ENCODE results near the gene RFX1.

Gene RFX1

DNA sequence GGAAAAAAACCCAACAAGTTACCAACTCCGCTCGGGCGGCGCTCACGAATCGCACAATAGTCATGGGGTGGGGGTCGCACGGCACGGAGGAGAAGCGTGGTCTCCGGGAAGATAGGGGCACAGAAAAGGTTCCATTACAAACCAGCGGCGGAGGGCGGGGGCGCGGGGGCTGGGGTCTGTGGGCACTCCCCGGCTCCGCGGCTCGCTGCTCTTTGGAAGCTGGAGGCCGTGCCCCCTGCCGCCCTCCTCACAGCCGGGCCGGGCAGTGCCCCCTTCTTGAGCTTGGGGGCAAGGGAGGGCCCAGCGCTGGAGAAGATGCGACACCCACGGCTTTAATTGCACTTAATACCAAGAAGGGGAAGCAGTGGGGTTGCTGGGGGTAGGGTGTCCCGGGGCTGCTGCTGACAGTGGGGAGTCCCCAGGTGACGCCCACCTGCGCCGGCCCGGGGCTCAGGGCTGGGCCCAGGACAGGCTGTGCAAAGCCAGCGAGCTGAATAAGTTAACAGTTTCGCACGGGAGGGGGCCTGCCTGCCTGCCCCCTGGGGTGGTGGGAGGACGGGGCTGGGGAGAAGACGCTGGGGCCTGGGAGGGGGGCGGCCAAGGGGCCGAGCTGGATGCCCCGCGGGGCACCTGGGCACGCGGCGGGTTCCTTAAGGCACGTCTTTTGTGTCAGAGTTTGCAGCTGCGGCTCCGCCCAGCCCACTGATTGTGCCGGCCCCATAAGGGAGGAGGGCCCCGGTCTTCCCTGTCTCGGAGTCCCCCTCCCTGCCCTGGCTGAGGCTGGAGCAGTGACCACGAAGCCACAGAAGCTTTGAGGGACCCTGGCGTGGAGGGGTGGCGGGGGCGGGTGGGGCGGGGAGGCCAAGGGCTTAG lies 44.1 kb downstream of the RFX1 start:
- no peak for DNase-seq (ENCODE audit: low read depth)

GRCh38 chr19:13960863-13961784 lies 45.0 kb downstream of the RFX1 start:
- DNase-seq (ENCODE audit: low read depth) = no peak

DNA sequence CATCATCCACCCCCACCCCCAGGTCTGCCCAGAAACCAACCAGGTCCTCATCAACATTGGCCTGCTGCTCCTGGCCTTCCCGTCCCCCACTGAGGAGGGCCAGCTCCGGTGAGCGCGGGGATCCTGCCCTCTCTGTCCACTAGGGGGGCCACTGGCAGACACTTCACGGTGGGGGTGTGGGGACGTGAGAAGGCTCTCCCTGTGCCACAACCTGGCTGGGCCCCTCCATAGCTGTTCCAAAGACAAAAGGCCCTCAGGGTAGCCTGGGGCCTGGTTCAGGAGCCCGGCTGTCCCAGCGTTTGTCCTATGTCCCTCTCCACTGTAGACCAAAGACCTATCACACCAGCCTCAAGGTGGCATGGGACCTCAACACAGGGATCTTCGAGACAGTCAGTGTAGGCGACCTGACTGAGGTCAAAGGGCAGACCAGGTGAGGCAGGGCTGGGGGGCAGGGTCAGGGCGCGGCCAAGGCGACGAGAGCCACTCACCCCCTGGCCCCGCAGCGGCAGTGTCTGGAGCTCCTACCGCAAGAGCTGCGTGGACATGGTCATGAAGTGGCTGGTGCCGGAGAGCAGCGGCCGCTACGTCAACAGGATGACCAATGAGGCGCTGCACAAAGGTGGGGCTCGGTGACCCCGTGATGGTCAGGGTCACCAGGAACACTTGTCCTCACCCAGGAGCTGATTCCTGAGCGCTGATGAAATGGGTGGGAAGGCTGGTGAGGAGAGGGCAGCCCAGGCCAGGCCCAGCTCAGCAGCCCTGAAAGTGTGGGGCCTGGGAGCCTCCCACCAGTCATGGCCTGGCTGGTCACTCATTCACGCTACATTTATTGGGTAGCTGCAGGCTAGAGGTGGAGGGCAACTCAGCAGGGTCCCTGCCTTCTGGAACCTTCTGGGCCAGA lies 45.9 kb downstream of the RFX1 start:
- DNase-seq (ENCODE audit: low read depth) = no peak

- DNase-seq (ENCODE audit: low read depth) = no peak
Measured at GRCh38 chr19:13959141-13959961, 46.8 kb downstream of the RFX1 start.

- no peak for DNase-seq (ENCODE audit: low read depth)
Measured at GRCh38 chr19:13958043-13958442, 48.1 kb downstream of the RFX1 start.

- no peak for DNase-seq (ENCODE audit: low read depth)
Measured at GRCh38 chr19:13957051-13957450, 49.1 kb downstream of the RFX1 start.

DNA sequence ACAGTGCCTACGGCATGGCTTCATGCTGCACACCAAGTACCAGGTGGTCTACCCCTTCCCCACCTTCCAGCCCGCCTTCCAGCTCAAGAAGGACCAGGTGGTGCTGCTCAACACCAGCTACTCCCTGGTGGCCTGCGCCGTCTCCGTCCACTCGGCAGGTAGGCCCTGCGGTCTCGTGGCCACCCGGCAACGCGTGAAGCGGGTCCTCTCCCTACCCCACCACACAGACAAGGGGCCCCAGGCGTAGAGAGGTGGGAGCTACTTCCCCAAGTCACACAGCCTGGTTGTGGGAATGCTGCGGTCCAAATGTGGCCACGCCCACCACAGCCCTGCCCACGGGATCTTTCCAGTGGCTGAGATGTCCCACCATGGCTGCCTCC lies 49.8 kb downstream of the RFX1 start:
- no peak for DNase-seq (ENCODE audit: low read depth)

GRCh38 chr19:13955662-13956364 lies 50.3 kb downstream of the RFX1 start:
- DNase-seq (ENCODE audit: low read depth) = no peak

DNA sequence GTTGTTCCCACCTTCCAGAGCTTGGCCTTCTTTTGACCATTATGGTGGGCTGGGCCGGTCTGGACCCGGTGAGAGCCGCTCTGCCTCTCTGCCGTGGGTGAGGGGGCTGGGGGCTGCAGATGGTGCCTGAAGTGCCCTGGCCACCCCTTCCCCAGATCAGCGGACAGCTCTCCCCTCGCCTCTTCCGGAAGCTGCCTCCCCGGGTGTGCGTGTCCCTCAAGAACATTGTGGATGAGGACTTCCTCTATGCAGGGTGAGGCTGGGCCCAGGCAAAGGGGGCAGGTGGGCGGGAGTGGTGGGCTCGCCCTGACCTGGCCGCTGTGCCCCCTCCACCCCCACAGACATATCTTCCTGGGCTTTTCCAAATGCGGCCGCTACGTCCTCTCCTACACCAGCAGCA lies 51.9 kb downstream of the RFX1 start:
- no peak for DNase-seq (ENCODE audit: low read depth)

DNA sequence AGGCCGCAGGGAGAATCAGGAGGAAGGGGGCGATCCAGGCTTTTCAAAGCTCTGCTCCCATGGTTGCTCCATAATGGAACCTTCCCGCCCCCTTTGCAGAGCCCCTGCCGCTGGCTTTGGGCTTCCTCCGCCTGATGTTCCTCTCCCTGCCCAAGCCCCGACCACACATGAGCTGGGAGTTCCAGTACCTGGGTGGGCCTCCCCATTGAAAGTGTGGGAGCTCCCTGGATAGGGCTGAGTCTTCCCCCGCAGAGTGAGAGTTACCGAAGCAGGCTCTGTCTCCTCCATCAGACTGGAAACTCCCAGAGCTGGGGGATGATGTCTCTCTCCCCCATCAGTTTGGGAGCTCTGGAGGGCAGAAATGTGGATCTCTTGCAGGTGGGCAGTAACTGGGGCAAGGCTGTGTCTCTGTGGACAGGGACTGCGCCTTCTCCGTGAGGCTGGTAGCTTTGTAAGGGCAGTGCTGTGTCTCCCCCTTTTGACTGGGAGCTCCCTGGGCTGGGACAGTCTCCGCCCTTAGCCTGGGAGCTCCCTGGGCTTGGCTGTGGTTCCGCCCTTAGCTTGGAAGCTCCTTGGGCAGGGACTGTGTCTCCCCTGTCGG lies 53.1 kb downstream of the RFX1 start:
- DNase-seq (ENCODE audit: low read depth) = no peak

GRCh38 chr19:13952154-13952930 lies 53.8 kb downstream of the RFX1 start, which contains the start of gene DCAF15:
TSS of gene DCAF15 (plus strand) at chr19:13952509. CDS start at chr19:13952513, 4 bp downstream.
- peak; percentile 99 for DNase-seq (ENCODE audit: low read depth)

DNA sequence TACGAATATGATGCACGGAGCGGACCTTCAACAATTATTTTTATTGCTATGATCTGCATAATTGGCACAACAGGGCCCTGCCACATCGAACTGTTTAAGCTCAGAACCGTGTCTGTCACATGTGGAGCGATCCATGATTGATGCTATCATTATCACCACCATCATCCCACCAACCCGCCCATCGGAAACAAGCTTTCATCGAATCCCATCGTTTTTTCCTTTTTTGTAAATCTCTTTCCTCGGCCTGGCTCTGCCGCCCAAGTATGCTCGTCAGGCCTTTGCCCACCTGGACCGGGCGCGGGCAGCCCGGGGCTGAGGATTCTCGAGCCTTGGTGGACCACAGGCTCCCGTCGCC lies 54.3 kb downstream of the RFX1 start:
- DNase-seq (ENCODE audit: low read depth) = no peak

GRCh38 chr19:13951043-13951442 lies 55.1 kb downstream of the RFX1 start:
- no peak for DNase-seq (ENCODE audit: low read depth)

DNA sequence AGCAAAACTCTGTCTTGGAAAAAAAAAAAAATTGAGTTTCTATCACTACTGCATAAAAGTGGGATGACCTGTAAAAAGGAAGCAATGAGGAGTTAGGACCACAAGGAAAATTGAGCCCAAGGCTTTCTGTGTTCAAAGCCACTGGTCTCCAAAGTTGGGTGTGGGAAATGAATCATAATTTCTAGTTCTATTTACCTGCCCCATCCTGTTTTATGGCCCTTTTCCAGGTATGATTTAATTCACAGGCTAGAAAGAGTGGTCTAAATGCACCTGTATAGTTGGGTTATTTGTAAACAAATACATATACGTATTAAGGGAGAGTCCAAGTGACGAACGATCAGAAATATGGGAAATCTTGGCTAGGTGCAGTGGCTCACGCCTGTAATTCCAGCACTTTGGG lies 59.7 kb downstream of the RFX1 start:
- DNase-seq (ENCODE audit: low read depth) = no peak

- no peak for DNase-seq (ENCODE audit: low read depth)
Measured at GRCh38 chr19:13942023-13942684, 64.0 kb downstream of the RFX1 start.

DNA sequence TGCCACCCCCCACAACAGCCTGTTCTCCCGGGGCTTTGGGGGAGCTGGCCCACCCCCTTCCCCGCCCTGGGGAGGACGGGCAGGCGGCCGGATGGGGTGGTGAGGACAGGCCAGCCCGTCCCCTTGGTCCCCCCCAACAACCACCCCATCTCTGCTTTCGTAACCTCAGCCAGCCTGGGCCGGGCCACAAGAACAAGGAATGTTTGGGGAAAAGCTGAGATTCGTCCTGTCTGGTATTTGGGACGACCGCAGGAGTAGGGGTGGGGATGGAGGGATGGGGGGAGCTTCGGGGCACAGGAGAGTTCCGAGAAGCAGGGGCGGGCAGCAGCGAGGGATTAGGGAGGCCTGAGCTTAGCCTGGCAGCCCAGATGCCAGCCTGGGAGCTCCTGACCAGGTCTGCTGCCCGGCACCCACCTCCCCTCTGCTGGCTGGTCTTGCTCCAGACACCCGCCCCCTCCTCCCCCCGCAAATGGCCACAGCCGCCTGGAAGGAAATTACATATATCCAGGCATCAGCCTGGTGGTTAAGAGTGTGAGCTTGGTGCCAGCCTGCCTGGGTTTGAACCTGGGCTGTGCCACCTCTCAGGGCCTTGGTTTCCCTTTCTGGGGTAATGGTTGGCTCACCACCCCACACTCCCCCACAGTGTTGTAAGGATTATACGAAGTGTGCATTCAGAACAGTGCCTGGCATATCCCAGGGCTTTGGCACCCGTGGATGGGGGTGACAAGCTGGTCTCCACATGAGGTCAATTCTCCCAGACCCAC lies 67.6 kb downstream of the RFX1 start, which contains the start of gene PODNL1:
TSS of gene PODNL1 (minus strand) at position 117 of the 764 bp plus-strand sequence. CDS start 236 bp downstream, outside the sequence.
- DNase-seq (ENCODE audit: low read depth) = no peak

- DNase-seq (ENCODE audit: low read depth) = no peak
Measured at GRCh38 chr19:13937479-13938300, 68.4 kb downstream of the RFX1 start.

Data from activated gamma-delta T cell treated with anti-CD3 and anti-CD28 coated beads, Interleukin-2, amount 50 U/mL, for 16 hours (primary cell).